Right lobe of liver (tissue), 4 donors: Measurements from ENCODE around the gene RAP1A.

Experiments used
- POLR2A ChIP-seq: fragments of 450-650 bp; IDR thresholded peaks from one replicate; pipeline ENCODE4 v1.6.1; 2017; ENCODE audit warnings: antibody characterized with exemption, mild to moderate bottlenecking
- TF ChIP-seq, protein P1 (sequence below), 4 donors: fragments of 200-600 bp in 3 of 4; fragments of 450-650 bp in 1 of 4; IDR thresholded peaks; one replicate each; pipeline versions ENCODE4 v1.5.1 to v1.8.0; 2016 to 2022; ENCODE audit warnings: antibody characterized with exemption in 4 of 4, mild to moderate bottlenecking in 2 of 4
- donor health status: DM: no; HTN: no; CAD: no.
- donor health status: DM: no; HTN: no; CAD: no.
- donor health status: DM: no; HTN: yes; CAD: no.

DNA sequence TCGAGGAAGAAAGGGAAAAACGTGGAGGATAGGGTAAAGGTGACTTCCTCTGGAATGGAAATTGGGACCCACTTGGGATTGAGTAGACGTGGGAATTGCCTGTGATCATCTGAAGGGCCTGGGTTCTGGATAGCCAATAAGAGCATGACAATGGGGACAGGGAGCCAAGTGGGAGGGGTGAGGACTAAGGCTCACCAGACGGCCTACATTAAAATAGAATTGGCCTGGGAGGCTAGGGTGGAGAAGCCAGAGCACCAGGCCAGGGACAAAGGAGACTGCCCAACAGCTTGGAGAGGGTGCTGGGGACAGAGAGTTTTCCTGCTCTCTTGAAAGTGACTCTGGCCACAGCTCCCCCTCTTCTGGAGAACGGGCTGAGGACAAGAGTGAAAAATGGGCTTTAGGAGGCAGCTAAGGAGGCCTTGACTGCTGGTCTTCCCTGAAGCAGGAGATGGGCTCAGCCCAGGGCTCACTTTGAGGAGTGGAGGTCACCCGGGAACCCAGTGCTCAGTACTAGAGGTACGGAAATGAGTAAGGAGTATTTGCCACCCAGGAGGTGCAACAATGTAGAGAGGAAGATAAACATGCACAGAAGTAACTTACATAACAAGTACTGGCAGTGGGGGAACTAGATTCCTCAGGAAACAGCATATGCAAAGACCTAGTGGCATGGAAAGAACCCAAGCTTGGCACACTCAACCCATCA is 100.8 kb downstream of the RAP1A start:
- TF ChIP-seq POLR2A: no peak
- TF ChIP-seq, protein P1, sequence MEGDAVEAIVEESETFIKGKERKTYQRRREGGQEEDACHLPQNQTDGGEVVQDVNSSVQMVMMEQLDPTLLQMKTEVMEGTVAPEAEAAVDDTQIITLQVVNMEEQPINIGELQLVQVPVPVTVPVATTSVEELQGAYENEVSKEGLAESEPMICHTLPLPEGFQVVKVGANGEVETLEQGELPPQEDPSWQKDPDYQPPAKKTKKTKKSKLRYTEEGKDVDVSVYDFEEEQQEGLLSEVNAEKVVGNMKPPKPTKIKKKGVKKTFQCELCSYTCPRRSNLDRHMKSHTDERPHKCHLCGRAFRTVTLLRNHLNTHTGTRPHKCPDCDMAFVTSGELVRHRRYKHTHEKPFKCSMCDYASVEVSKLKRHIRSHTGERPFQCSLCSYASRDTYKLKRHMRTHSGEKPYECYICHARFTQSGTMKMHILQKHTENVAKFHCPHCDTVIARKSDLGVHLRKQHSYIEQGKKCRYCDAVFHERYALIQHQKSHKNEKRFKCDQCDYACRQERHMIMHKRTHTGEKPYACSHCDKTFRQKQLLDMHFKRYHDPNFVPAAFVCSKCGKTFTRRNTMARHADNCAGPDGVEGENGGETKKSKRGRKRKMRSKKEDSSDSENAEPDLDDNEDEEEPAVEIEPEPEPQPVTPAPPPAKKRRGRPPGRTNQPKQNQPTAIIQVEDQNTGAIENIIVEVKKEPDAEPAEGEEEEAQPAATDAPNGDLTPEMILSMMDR (IDR thresholded peaks at IDR 0.05): no peak
